ENCODE data around the gene GPX8.

The GPX8 gene

GRCh38 chr5:55171471-55171870 lies 11.5 kb downstream of the GPX8 start:
- TF ChIP-seq SPI1 (IDR thresholded peaks at IDR 0.05; ENCODE audit: borderline replicate concordance, low read depth) (no peak), GABPA (IDR thresholded peaks at IDR 0.05; ENCODE audit: low read depth) (no peak), POLR2AphosphoS5 (IDR thresholded peaks at IDR 0.05; ENCODE audit: low read depth) (no peak), CTCF (IDR thresholded peaks at IDR 0.05; ENCODE audit: insufficient read depth, low read length) (no peak), REST (IDR thresholded peaks at IDR 0.05; ENCODE audit: insufficient replicate concordance, low read depth) (no peak)
- H3K27ac ChIP-seq (replicated peaks), result no peak overlapping the region
- peaks cover 6% of the 10 kb centered on the region for H3K27me3 ChIP-seq (ENCODE audit: insufficient read depth, poor library complexity, severe bottlenecking)
- H3K4me3 ChIP-seq (replicated peaks; ENCODE audit: insufficient read depth, low read length), result no peak overlapping the region
- no peak for DNase-seq (ENCODE audit: low read depth in 1 of 2, low spot score in 1 of 2)

GRCh38 chr5:55172051-55172899 lies 12.3 kb downstream of the GPX8 start:
- Histone ChIP-seq H3K27ac (replicated peaks) (no peak overlapping the region), H3K27me3 (ENCODE audit: insufficient read depth, poor library complexity, severe bottlenecking) (peaks cover 6% of the 10 kb centered on the region), H3K4me3 (replicated peaks; ENCODE audit: insufficient read depth, low read length) (peak overlapping the region; percentile 46)
- TF ChIP-seq CTCF (IDR thresholded peaks at IDR 0.05; ENCODE audit: insufficient read depth, low read length), result peak; percentile 30
- no peak for TF ChIP-seq REST (IDR thresholded peaks at IDR 0.05; ENCODE audit: insufficient replicate concordance, low read depth)
- no peak for TF ChIP-seq SPI1 (IDR thresholded peaks at IDR 0.05; ENCODE audit: borderline replicate concordance, low read depth)
- peak; percentile 23 to 54 for DNase-seq (ENCODE audit: low read depth in 1 of 2, low spot score in 1 of 2)

- H3K27ac ChIP-seq (replicated peaks), result no peak within 1 kb of the TSS
- TF ChIP-seq POLR2AphosphoS5 (IDR thresholded peaks at IDR 0.05; ENCODE audit: low read depth) (no peak), CTCF (IDR thresholded peaks at IDR 0.05; ENCODE audit: insufficient read depth, low read length) (no peak), REST (IDR thresholded peaks at IDR 0.05; ENCODE audit: insufficient replicate concordance, low read depth) (no peak), GABPA (IDR thresholded peaks at IDR 0.05; ENCODE audit: low read depth) (no peak), SPI1 (IDR thresholded peaks at IDR 0.05; ENCODE audit: borderline replicate concordance, low read depth) (peak; percentile 12; the same call in 1 of the 2 replicates)
- DNase-seq (ENCODE audit: low read depth in 1 of 2, low spot score in 1 of 2), result peak in 1 of 2 experiments; percentile 17
- peak within 1 kb of the TSS; percentile 46 for H3K4me3 ChIP-seq (replicated peaks; ENCODE audit: insufficient read depth, low read length)
- peaks cover 6% of the 10 kb centered on the region for H3K27me3 ChIP-seq (ENCODE audit: insufficient read depth, poor library complexity, severe bottlenecking)
These were observed 13.1 kb downstream of the GPX8 start, which contains the start of gene CDC20B for GRCh38 chr5:55172937-55173686. Gene CDC20B (minus strand): TSS chr5:55173177. CDS start chr5:55173000, 177 bp downstream.

All from HL-60 (cell line).